Measurements from ENCODE around the gene SEMA5A. TPM values are rescaled to one million over a fixed set of nuclear protein-coding genes. Genes with fewer than 3 reads are reported as not detected.

Gene SEMA5A
- total RNA-seq, 1 experiment from 2014 or later: 9.3 TPM

- TF ChIP-seq AFF4 (CRISPR knock-in tag; IDR thresholded peaks at IDR 0.05; ENCODE audit: borderline replicate concordance) (no peak), MYBL2 (CRISPR knock-in tag; IDR thresholded peaks at IDR 0.05) (no peak), IRF2 (CRISPR knock-in tag; IDR thresholded peaks at IDR 0.05; ENCODE audit: borderline replicate concordance, low read depth) (no peak), ZNF281 (CRISPR knock-in tag; IDR thresholded peaks at IDR 0.05) (no peak), TP53 (CRISPR knock-in tag; IDR thresholded peaks at IDR 0.05) (no peak)
- TF ChIP-seq, protein P1, sequence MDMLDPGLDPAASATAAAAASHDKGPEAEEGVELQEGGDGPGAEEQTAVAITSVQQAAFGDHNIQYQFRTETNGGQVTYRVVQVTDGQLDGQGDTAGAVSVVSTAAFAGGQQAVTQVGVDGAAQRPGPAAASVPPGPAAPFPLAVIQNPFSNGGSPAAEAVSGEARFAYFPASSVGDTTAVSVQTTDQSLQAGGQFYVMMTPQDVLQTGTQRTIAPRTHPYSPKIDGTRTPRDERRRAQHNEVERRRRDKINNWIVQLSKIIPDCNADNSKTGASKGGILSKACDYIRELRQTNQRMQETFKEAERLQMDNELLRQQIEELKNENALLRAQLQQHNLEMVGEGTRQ (CRISPR knock-in tag; IDR thresholded peaks at IDR 0.05): no peak
- TF ChIP-seq, protein P2, sequence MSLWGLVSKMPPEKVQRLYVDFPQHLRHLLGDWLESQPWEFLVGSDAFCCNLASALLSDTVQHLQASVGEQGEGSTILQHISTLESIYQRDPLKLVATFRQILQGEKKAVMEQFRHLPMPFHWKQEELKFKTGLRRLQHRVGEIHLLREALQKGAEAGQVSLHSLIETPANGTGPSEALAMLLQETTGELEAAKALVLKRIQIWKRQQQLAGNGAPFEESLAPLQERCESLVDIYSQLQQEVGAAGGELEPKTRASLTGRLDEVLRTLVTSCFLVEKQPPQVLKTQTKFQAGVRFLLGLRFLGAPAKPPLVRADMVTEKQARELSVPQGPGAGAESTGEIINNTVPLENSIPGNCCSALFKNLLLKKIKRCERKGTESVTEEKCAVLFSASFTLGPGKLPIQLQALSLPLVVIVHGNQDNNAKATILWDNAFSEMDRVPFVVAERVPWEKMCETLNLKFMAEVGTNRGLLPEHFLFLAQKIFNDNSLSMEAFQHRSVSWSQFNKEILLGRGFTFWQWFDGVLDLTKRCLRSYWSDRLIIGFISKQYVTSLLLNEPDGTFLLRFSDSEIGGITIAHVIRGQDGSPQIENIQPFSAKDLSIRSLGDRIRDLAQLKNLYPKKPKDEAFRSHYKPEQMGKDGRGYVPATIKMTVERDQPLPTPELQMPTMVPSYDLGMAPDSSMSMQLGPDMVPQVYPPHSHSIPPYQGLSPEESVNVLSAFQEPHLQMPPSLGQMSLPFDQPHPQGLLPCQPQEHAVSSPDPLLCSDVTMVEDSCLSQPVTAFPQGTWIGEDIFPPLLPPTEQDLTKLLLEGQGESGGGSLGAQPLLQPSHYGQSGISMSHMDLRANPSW (CRISPR knock-in tag; conservative IDR thresholded peaks at IDR 0.05; ENCODE audit: low read depth): no peak
Measured at GRCh38 chr5:9140711-9141110, 405.2 kb downstream of the SEMA5A start (continued).

DNA sequence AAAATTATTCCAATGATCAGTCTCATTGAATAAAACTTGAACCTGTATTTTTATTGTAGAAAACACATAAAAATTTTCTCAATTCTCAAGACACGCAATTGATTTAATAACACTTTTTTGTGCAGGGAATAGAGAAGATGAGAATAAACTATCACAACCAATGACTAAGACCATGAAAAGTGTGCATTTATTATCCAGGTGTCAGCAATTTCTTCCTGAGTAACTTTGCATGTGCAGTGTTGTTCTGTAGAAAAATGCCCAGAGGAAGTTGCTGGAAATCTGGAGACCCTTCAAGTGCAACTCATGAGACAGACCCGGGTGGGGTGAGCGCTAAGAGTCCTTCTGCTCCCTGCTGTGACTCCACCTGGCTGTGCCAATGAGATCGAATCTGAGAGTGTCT lies 405.7 kb downstream of the SEMA5A start:
- Mint-ChIP-seq H3K9me3 (peaks cover 11% of the 10 kb centered on the region), H3K27ac (no peak overlapping the region), H3K27me3 (ENCODE audit: low read depth) (no peaks in the 10 kb centered on the region), H3K4me1 (0 out of 2 replicates have a peak, but pooled peaks cover 3% of the 10 kb centered on the region), H3K36me3 (peaks cover 9% of the 10 kb centered on the region; the same call in 1 of the 2 replicates), H3K4me3 (no peak overlapping the region)
- DNase-seq (ENCODE audit: low spot score): no peak
- ChIA-PET POLR2A (no interaction called here), CTCF (no interaction called here)
- no peak for ATAC-seq
- TF ChIP-seq IRF2 (CRISPR knock-in tag; IDR thresholded peaks at IDR 0.05; ENCODE audit: borderline replicate concordance, low read depth) (no peak), ZNF396 (CRISPR knock-in tag; IDR thresholded peaks at IDR 0.05; ENCODE audit: borderline replicate concordance) (no peak)
- TF ChIP-seq, protein P1 (CRISPR knock-in tag; IDR thresholded peaks at IDR 0.05): no peak

- CTCF ChIA-PET: no interaction called here
- no peak for ATAC-seq
- H3K4me3 Mint-ChIP-seq: no peak overlapping the region
Measured at GRCh38 chr5:9139344-9139743, 406.5 kb downstream of the SEMA5A start.

More at GRCh38 chr5:9139344-9139743, 406.5 kb downstream of the SEMA5A start:
- Mint-ChIP-seq H3K27ac (no peak overlapping the region), H3K27me3 (ENCODE audit: low read depth) (no peaks in the 10 kb centered on the region), H3K4me1 (0 out of 2 replicates have a peak, but pooled peaks cover 3% of the 10 kb centered on the region), H3K9me3 (peaks cover 4% of the 10 kb centered on the region; the same call in 1 of the 2 replicates), H3K36me3 (peaks cover 2% of the 10 kb centered on the region; the same call in 1 of the 2 replicates)
- no peak for DNase-seq (ENCODE audit: low spot score)
- TF ChIP-seq ZNF423 (CRISPR knock-in tag; IDR thresholded peaks at IDR 0.05): no peak
- no peak for TF ChIP-seq SP1 (CRISPR knock-in tag; conservative IDR thresholded peaks at IDR 0.05)
- TF ChIP-seq ZBTB21 (CRISPR knock-in tag; IDR thresholded peaks at IDR 0.05; ENCODE audit: borderline replicate concordance): no peak
- POLR2A ChIA-PET: no interaction called here

All from WTC11 (cell line).